ENCODE measurements around the gene GAP43. TPM values are rescaled to one million over a fixed set of nuclear protein-coding genes. Genes with fewer than 3 reads are reported as not detected.

GAP43 gene
- total RNA-seq, 3 donors from 2014 or later: 0.96 to 13.6 (median 1.1) TPM

DNA sequence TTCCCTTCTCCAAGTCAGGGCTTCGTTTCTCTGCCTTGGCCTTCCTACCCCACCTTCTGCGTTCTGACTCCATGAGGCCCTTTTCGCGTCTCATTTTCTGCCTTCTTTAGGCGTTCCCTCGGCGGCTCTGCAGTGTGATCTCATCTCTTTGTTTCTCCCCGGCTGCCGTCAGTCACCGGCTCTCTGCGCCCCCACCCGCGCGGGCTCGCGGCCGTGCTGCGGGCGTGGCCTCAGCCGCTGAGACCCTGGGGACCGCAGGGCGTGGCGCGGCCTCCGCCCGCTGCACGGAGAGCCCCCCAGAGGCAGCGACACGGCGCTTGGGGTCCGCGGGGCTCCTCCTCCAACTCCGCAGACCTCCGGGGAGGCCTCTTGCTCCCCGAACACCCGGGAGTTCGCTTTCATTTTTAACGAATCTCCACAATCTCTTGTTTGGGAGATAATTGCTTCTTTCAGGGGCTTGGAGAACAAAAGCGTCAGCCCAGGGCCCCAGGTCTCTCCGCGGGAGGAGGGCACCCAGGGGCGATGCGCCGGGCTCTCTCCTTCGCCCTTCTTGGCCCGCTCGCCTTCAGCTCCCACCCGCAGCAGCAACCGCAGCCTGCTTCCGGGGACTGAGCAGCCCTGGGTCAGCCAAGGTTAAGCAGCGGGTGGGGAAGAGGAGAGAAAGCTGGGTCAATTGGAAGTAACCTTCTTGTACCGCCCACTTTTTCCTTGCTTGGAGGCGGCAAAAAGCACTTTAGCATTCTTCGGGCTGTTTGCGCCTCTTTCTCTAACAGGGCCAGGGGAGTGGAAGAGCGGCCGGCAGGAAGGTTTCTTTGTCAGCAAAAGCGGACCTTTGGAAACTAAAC lies 35.2 kb downstream of the GAP43 start:
- no peaks in the 10 kb centered on the region for H3K9me3 ChIP-seq
- TF ChIP-seq, protein P1, sequence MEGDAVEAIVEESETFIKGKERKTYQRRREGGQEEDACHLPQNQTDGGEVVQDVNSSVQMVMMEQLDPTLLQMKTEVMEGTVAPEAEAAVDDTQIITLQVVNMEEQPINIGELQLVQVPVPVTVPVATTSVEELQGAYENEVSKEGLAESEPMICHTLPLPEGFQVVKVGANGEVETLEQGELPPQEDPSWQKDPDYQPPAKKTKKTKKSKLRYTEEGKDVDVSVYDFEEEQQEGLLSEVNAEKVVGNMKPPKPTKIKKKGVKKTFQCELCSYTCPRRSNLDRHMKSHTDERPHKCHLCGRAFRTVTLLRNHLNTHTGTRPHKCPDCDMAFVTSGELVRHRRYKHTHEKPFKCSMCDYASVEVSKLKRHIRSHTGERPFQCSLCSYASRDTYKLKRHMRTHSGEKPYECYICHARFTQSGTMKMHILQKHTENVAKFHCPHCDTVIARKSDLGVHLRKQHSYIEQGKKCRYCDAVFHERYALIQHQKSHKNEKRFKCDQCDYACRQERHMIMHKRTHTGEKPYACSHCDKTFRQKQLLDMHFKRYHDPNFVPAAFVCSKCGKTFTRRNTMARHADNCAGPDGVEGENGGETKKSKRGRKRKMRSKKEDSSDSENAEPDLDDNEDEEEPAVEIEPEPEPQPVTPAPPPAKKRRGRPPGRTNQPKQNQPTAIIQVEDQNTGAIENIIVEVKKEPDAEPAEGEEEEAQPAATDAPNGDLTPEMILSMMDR (IDR thresholded peaks at IDR 0.05): no peak
- peak; percentile 73 to 80 (median 75) for DNase-seq
- intact Hi-C loops (cut with DNase I, micrococcal nuclease): no loop called here
- peak overlapping the region; percentile 54 for H3K4me3 ChIP-seq
- ATAC-seq: peak; percentile 94
- no peaks in the 10 kb centered on the region for H3K36me3 ChIP-seq (ENCODE audit: low read depth)
- no peaks in the 10 kb centered on the region for H3K4me1 ChIP-seq (ENCODE audit: low read depth)

DNA sequence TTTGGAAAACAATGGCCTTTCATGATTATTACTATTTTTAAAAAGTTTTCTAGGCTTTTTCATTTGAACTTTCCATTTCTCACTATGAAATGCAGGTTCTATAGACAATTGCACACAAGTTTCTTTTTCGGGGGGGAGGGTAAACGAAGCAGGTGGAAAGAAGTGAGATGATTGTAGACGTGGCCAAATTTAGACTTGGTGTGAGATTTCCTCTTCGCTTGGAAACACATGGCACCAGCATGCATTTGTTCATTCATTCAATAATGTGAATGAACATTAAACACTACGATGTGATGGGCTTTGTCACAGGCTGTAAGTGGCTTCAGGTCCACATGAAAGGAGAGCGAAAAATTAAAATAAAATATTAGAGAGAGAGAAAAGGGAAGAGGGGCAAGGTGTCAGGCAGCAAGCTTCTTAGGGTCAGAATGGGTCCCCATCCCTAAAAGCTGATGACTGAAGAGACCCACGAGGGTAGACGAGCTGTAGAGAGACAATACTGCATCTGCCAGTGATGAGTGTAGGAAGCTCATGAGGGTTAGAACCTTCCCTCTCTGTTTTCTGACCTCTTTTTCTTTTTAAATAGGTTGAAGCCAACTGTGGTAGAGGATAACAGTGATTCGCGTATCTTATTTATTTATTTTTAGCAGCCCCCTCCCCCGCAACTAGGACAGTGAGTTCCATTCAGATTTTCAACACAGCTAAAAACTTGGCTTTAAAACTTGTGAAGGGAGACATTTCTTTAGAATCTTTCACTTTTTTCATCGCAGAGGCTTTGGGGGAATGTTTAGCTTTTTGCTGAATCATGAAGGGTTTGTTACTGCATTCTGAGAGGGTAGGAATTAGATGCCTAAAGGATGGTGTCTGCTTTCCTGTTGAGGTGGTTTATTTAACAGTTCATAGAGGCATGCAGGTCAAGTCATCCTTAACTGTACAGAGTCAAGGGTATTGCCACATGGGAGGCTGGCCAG lies 36.2 kb downstream of the GAP43 start:
- Histone ChIP-seq H3K4me1 (ENCODE audit: low read depth) (no peaks in the 10 kb centered on the region), H3K9me3 (no peaks in the 10 kb centered on the region), H3K36me3 (ENCODE audit: low read depth) (no peaks in the 10 kb centered on the region), H3K4me3 (no peak overlapping the region)
- intact Hi-C loops (cut with DNase I, micrococcal nuclease): no loop called here
- TF ChIP-seq, protein P1 (IDR thresholded peaks at IDR 0.05): no peak
- ATAC-seq: no peak
- no peak for DNase-seq

DNA sequence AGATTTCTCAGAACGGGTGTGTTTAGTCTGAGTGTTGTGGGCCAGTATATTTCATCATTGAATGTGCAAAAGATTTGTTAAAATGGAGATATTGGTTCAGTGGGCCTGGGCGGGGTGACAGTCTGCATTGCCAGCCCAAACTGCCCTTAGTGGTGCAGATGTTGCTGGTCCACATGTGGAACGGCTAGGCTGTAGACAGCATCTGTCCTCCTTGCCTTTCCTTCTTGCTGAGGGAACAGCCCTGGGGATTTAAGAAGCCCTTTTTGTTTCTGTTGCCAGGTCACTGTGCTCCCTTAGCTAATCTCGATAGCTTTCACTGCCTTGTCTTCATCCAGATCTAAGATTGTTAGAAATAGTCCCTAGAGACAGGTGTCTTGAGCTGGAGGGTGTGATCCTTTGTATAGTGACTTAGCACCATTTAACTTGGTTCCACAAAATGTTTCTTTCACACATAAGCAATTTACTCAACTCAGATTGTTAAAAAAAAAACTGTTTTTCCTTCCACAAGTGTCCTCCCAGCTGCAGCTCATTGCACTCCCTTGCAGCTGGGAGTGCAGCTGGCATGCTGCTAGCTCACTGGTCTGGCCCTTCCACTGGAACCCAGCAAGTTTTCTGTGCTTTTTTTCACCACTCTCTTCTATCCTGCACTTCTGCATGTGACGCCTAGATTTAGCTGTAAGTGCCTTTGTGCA lies 37.5 kb downstream of the GAP43 start:
- H3K36me3 ChIP-seq (ENCODE audit: low read depth): no peaks in the 10 kb centered on the region
- TF ChIP-seq, protein P1 (IDR thresholded peaks at IDR 0.05): no peak
- ATAC-seq: no peak
- no peaks in the 10 kb centered on the region for H3K4me1 ChIP-seq (ENCODE audit: low read depth)
- no peak for DNase-seq
- H3K9me3 ChIP-seq: no peaks in the 10 kb centered on the region
- intact Hi-C loops (cut with DNase I, micrococcal nuclease): no loop called here
- H3K4me3 ChIP-seq: no peak overlapping the region

DNA sequence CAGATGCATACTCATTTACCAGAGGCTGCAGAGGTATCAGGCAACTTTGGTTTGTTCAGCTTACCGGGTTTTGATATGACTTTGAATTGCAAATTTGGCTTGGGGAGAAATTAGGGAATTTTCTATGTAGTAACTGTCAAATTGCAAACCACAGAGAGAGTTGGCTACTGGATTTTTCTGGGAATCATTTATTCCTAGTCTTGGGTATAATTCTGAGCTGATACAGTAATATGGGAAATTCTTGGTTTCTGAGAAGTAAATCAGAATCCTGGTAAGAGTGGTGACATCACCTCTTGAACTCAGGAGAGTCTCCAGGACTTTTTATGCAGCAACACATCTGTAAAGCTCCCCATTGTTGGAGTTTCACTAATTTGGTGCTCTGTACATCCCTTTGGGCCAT lies 39.0 kb downstream of the GAP43 start:
- H3K36me3 ChIP-seq (ENCODE audit: low read depth): no peaks in the 10 kb centered on the region
- TF ChIP-seq, protein P1 (IDR thresholded peaks at IDR 0.05): no peak
- intact Hi-C loops (cut with DNase I, micrococcal nuclease): no loop called here
- H3K4me1 ChIP-seq (ENCODE audit: low read depth): no peaks in the 10 kb centered on the region
- H3K9me3 ChIP-seq: no peaks in the 10 kb centered on the region
- no peak for DNase-seq
- no peak overlapping the region for H3K4me3 ChIP-seq
- no peak for ATAC-seq

DNA sequence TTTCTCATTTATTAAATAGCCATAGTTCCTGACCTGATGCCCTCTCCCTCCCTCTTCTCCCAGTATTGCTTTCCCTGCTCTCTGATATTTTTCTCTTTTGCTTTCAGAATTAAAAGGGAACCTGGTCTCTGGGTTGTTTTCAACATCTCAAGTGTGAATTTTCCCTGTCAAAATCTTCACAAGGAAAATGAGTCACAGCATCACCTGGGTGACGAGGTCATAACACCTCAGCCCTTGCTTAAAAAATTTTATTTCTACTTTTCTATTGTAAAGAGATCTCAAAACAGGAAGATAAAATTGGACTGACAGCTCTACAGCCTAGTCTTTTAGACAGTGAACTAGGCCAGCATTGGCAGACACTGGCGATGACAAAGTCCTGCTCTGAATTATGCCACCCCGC lies 40.1 kb downstream of the GAP43 start:
- Histone ChIP-seq H3K36me3 (ENCODE audit: low read depth) (no peaks in the 10 kb centered on the region), H3K4me3 (no peak overlapping the region), H3K4me1 (ENCODE audit: low read depth) (no peaks in the 10 kb centered on the region), H3K9me3 (no peaks in the 10 kb centered on the region)
- no peak for ATAC-seq
- TF ChIP-seq, protein P1 (IDR thresholded peaks at IDR 0.05): no peak
- DNase-seq: no peak
- intact Hi-C loops (cut with DNase I, micrococcal nuclease): no loop called here
